Stomach (tissue), 9 donors: ENCODE results near the gene GTSE1. TPM values are rescaled to one million over a fixed set of nuclear protein-coding genes. Genes with fewer than 3 reads are reported as not detected.

Experiments used
- DNase-seq, 2 donors: peaks; one replicate each; pipeline versions ENCODE4 v3.0.0 to v3.0.0-alpha.2; 2013 to 2019
- H3K27ac ChIP-seq, 5 donors: fragments of 200-600 bp in 4 of 5; sonication (generic) in 4 of 5; one replicate each; pipeline ENCODE4 v1.5.1; 2013 to 2019; ENCODE audit warnings: mild to moderate bottlenecking in 1 of 5, moderate library complexity in 1 of 5
- H3K27me3 ChIP-seq, 3 donors: fragments of 200-600 bp; sonication (generic); one replicate each; pipeline ENCODE4 v1.5.1; 2017 to 2019; ENCODE audit warnings: mixed run types in 1 of 3
- H3K36me3 ChIP-seq, 4 donors: fragments of 200-600 bp; sonication (generic); 1 replicate in 3 of 4; 2 replicates in 1 of 4; pipeline ENCODE4 v1.5.1; 2016 to 2019
- H3K4me1 ChIP-seq, 4 donors: fragments of 200-600 bp; sonication (generic); one replicate each; pipeline ENCODE4 v1.5.1; 2016 to 2019
- H3K4me3 ChIP-seq, 4 donors: fragments of 200-600 bp; sonication (generic) in 3 of 4; one replicate each; pipeline ENCODE4 v1.5.1; 2016 to 2019; ENCODE audit warnings: mild to moderate bottlenecking in 1 of 4
- H3K9me3 ChIP-seq, 4 donors: fragments of 200-600 bp; sonication (generic); one replicate each; pipeline ENCODE4 v1.5.1; 2016 to 2019
- EP300 ChIP-seq: sonication (generic); formaldehyde crosslinking; IDR thresholded peaks from one replicate; pipeline ENCODE4 v1.6.1; 2017; ENCODE audit warnings: antibody characterized with exemption
- POLR2A ChIP-seq, 4 donors: fragments of 450-650 bp; IDR thresholded peaks; one replicate each; pipeline ENCODE4 v1.6.1; 2016; ENCODE audit warnings: antibody characterized with exemption in 4 of 4, control low read depth in 2 of 4, mild to moderate bottlenecking in 1 of 4, moderate library complexity in 1 of 4
- POLR2AphosphoS5 ChIP-seq, 3 donors: sonication (generic); formaldehyde crosslinking; IDR thresholded peaks; one replicate each; pipeline ENCODE4 v1.6.1; 2016; ENCODE audit warnings: antibody characterized with exemption in 3 of 3
- WGBS, 5 donors: extraction: QIAGEN DNeasy Blood & Tissue Kit in 3 of 5; methylation state at CpG; one replicate each; pipeline versions ENCODE4 v1.1.5 to v1.1.7; 2013 to 2018; 5-methylcytosine and 5-hydroxymethylcytosine counted together
- intact Hi-C: fragments of 100-400 bp; cut with DNase I; formaldehyde crosslinking; loops from one replicate; pipeline ENCODE4 v1.15.1; 2023; ENCODE audit warnings: low total_unique reads
- polyA plus RNA-seq, 3 donors: library from polyadenylated mRNA; stranded (reverse); fragments of 200-250 nt; gene quantifications; one replicate each; pipeline ENCODE4 v1.2.3, GENCODE V29; 2013
- total RNA-seq, 5 donors: library from RNA; depleted of rRNA; stranded (reverse); fragments of >200 nt; gene quantifications; one replicate each; pipeline versions ENCODE4 v1.1.0 to v1.2.3, GENCODE V29; 2014 to 2016
- TF ChIP-seq, protein P1 (sequence below), 7 experiments: fragments of 450-650 bp in 4 of 7; fragments of 200-600 bp in 3 of 7; sonication (generic) in 3 of 7; IDR thresholded peaks; one replicate each; pipeline ENCODE4 v1.5.1; 2016 to 2019; ENCODE audit warnings: antibody characterized with exemption in 7 of 7, control low read depth in 2 of 7, mild to moderate bottlenecking in 1 of 7
- donor health status: healthy with polysubstance abuse.
- donor health status: Bipolar disorder and iron deficiency.
- donor health status: healthy.

GTSE1 gene
- total and polyA plus RNA-seq, 8 donors = 1.1 to 64.0 (median 4.2) TPM

DNA sequence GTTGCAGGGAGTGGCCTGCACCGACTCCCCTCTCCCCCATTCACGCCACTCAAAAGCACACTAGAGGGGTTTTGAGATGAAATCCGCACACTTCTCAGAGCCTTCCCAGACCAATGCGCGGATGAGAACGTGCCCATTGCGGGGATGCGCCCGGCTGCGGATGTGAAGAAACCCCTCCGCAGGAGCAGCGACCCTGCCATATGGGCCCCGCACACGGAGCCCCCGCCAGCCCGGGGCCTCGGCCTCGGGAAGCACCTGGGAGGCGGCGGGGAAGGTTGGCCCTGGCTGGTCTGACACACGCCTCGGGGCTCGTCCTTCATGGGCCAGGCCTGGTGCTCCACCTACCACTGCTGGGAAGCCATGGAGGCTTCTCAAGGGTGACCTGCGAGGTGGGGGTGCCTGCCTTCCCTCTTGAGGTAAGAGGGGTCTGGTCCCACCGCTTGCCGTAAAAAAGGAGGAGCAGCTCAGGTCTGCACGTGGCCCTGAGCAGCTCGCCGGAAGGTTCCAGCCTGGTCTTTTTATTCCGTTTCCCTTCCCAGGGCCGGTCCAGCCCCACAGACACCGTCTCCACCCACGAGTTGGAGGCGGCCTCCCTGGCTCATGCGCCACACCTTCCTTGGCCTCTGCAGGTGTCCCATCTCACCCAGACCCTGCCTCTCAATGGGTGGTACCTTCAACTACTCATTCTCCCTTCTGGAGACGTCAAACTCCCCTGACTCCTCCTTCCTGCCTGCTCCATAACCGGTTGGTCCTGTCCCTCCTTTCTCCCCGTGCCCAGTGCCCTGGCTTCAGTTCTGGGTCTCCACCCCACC, 78.2 kb downstream of the GTSE1 start:
- intact Hi-C loops = loop anchor here (5.0 kb wide), 1 partner anchor 162 kb away; the partner anchor contains the start of gene CELSR1
- no peak overlapping the region for H3K4me3 ChIP-seq
- peak; percentile 88 to 93 for DNase-seq
- H3K9me3 ChIP-seq = peaks cover 5 to 10% (median 7%) of the 10 kb centered on the region in 4 donors
- 43 to 71% (median 51%) methylated on average over 16 to 38 of the region's 38 CpGs for WGBS, 5 donors
- peaks cover 49 to 73% (median 66%) of the 10 kb centered on the region in 4 donors for H3K4me1 ChIP-seq
- H3K36me3 ChIP-seq = no peaks in the 10 kb centered on the region
- H3K27me3 ChIP-seq = peaks cover 0 to 24% (median 0%) of the 10 kb centered on the region in 3 donors
- TF ChIP-seq POLR2AphosphoS5 (IDR thresholded peaks at IDR 0.05) = peak in 2 of 3 donors; percentile 76 to 88
- TF ChIP-seq, protein P1, sequence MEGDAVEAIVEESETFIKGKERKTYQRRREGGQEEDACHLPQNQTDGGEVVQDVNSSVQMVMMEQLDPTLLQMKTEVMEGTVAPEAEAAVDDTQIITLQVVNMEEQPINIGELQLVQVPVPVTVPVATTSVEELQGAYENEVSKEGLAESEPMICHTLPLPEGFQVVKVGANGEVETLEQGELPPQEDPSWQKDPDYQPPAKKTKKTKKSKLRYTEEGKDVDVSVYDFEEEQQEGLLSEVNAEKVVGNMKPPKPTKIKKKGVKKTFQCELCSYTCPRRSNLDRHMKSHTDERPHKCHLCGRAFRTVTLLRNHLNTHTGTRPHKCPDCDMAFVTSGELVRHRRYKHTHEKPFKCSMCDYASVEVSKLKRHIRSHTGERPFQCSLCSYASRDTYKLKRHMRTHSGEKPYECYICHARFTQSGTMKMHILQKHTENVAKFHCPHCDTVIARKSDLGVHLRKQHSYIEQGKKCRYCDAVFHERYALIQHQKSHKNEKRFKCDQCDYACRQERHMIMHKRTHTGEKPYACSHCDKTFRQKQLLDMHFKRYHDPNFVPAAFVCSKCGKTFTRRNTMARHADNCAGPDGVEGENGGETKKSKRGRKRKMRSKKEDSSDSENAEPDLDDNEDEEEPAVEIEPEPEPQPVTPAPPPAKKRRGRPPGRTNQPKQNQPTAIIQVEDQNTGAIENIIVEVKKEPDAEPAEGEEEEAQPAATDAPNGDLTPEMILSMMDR (IDR thresholded peaks at IDR 0.05) = no peak
- peak overlapping the region; percentile 73 to 84 (median 83) for H3K27ac ChIP-seq

DNA sequence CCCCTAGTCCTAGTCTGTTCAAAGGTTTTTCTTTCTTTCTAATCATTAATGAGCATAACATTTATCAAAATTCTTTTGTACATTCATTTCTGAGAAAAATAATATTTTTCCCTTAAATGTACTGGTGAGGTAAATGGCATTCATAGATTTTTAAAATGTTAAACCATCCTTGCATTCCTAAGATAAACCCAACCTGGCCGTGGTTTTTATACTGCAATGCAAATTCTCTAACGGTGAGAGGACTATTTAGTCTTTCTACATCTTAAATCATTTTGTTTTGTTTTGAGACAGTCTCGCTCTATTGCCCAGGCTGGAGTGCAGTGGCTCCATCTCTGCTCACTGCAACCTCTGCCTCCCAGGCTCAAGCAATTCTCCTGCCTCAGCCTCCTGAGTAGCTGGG, 79.4 kb downstream of the GTSE1 start:
- Histone ChIP-seq H3K36me3 (no peaks in the 10 kb centered on the region), H3K27ac (peak overlapping the region in 4 of 5 donors; percentile 82 to 88 (median 84)), H3K9me3 (peaks cover 5 to 10% (median 7%) of the 10 kb centered on the region in 4 donors), H3K4me1 (peaks cover 57 to 73% (median 67%) of the 10 kb centered on the region in 4 donors), H3K4me3 (no peak overlapping the region), H3K27me3 (peaks cover 0 to 24% (median 0%) of the 10 kb centered on the region in 3 donors)
- intact Hi-C loops = no loop called here
- whole genome bisulfite sequencing, 5 donors = 90 to 99% (median 96%) methylated on average over 3 of the region's 3 CpGs
- no peak for DNase-seq
- TF ChIP-seq, protein P1 (IDR thresholded peaks at IDR 0.05) = no peak
- TF ChIP-seq EP300 = no peak
- TF ChIP-seq POLR2A (IDR thresholded peaks at IDR 0.05) = no peak
- no peak for TF ChIP-seq POLR2AphosphoS5 (IDR thresholded peaks at IDR 0.05)

DNA sequence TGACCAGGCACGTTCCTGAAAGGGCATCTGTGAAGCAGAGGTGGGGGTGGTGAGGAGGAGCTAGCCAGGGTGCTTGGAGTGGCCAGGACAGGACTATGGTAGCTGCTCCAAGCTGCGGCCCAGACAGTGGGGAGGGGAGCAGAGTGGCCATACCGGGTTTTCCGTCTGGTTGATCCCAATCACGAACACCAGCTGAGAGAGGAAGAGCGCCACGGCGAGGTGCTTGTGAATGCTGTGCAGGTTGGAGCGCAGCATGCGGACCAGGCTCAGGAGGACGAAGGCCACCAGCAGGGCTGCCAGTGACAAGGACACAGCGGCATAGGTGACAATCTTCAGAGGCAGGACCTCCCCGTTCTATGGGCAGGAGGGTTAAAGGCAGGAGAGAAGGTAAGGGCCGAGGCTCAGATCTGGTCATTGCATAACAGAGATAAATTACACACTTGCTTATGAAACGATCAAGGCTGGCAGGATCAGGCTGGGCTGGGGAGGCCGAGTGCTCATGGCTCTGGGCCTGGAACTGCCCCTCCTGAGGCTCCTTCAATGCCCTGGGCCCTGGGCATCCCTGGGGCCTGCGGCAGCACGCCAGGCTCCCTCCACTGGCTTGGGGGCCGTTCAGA, 80.3 kb downstream of the GTSE1 start:
- H3K4me1 ChIP-seq = peaks cover 59 to 74% (median 66%) of the 10 kb centered on the region in 4 donors

More for the DNA sequence above, 80.3 kb downstream of the GTSE1 start:
- no peak overlapping the region for H3K4me3 ChIP-seq
- H3K27ac ChIP-seq = peak overlapping the region; percentile 79 to 88 (median 84)
- no peaks in the 10 kb centered on the region for H3K36me3 ChIP-seq
- H3K9me3 ChIP-seq = peaks cover 5 to 10% (median 7%) of the 10 kb centered on the region in 4 donors
- no peak for TF ChIP-seq POLR2AphosphoS5 (IDR thresholded peaks at IDR 0.05)
- TF ChIP-seq, protein P1 (IDR thresholded peaks at IDR 0.05) = no peak
- no peak for TF ChIP-seq POLR2A (IDR thresholded peaks at IDR 0.05)
- TF ChIP-seq EP300 = no peak
- WGBS, 5 donors = 61 to 74% (median 68%) methylated on average over 19 of the region's 19 CpGs
- intact Hi-C loops = no loop called here
- no peak for DNase-seq
- H3K27me3 ChIP-seq = peaks cover 0 to 24% (median 0%) of the 10 kb centered on the region in 3 donors
